ENCODE results near the gene MPDU1. TPM values are rescaled to one million over a fixed set of nuclear protein-coding genes. Genes with fewer than 3 reads are reported as not detected.

The MPDU1 gene
- total RNA-seq, 1 experiment from 2014 or later: 73.1 TPM

GRCh38 chr17:7610641-7611040, 27.0 kb downstream of the MPDU1 start:
- peaks cover 9% of the 10 kb centered on the region; the same call in 1 of the 2 replicates for H3K79me2 ChIP-seq (ENCODE audit: insufficient read depth, low read length)
- no CpG with 5 or more reads among the region's 2 CpGs for WGBS (ENCODE audit: extremely low coverage, insufficient read length, low lambda C conversion rate)
- no peak overlapping the region for H2BK5ac ChIP-seq (ENCODE audit: insufficient read length, low read length)
- H3K4me2 ChIP-seq (ENCODE audit: insufficient read depth, insufficient read length, low read length): no peak overlapping the region
- H3K79me1 ChIP-seq (ENCODE audit: insufficient read depth, low read depth, low read length, poor library complexity, severe bottlenecking): no peaks in the 10 kb centered on the region
- no peak overlapping the region for H2BK120ac ChIP-seq (ENCODE audit: low read depth, low read length, poor library complexity, severe bottlenecking)
- Mint-ChIP-seq H3K4me1 (peaks cover 23 to 24% of the 10 kb centered on the region in 2 experiments), H3K9me3 (no peaks in the 10 kb centered on the region), H3K36me3 (ENCODE audit: insufficient read depth in 1 of 3, low read depth in 3 of 3) (peaks cover 15 to 29% (median 19%) of the 10 kb centered on the region in 3 experiments; a peak in 6 of 7 replicates), H3K4me3 (no peak overlapping the region), H3K27me3 (ENCODE audit: low read depth) (no peaks in the 10 kb centered on the region), H3K27ac (no peak overlapping the region)
- no peak overlapping the region for H3K23ac ChIP-seq (ENCODE audit: insufficient read length, low read depth, low read length)
- H2BK15ac ChIP-seq (ENCODE audit: low read depth, low read length): no peak overlapping the region
- no peak for DNase-seq
- no peak overlapping the region for H3T11ph ChIP-seq (ENCODE audit: low read length)
- no peak overlapping the region for H3K27ac ChIP-seq (ENCODE audit: insufficient read length, low read depth, low read length)
- H4K5ac ChIP-seq (ENCODE audit: insufficient read length, low read depth, low read length): no peak overlapping the region
- H2BK20ac ChIP-seq (ENCODE audit: low read depth, low read length, poor library complexity, severe bottlenecking): no peak overlapping the region
- H4K91ac ChIP-seq (ENCODE audit: insufficient read length, low read depth, low read length): no peak overlapping the region
- TF ChIP-seq CTCF (conservative IDR thresholded peaks at IDR 0.05): no peak
- H2AK5ac ChIP-seq (ENCODE audit: insufficient read length, low read length): no peak overlapping the region
- H3K4me1 ChIP-seq (ENCODE audit: insufficient read depth, low read length): peaks cover 5% of the 10 kb centered on the region
- H2BK12ac ChIP-seq (ENCODE audit: insufficient read length, low read depth, low read length): no peak overlapping the region
- H3K14ac ChIP-seq (ENCODE audit: insufficient read depth, low read length): no peak overlapping the region
- H4K20me1 ChIP-seq (ENCODE audit: control insufficient read depth, insufficient read depth, insufficient read length): no peaks in the 10 kb centered on the region
- H3K23me2 ChIP-seq (ENCODE audit: insufficient read length, low read depth, low read length, poor library complexity, severe bottlenecking): peaks cover 7% of the 10 kb centered on the region
- H3K56ac ChIP-seq (ENCODE audit: insufficient read length, low read depth, low read length): no peak overlapping the region
- H3K9me3 ChIP-seq (ENCODE audit: control insufficient read depth, low read depth, low read length): no peaks in the 10 kb centered on the region
- H3K9ac ChIP-seq (ENCODE audit: extremely low read depth, insufficient read length, low read length): no peak overlapping the region
- H3K18ac ChIP-seq (ENCODE audit: insufficient read length, low read depth, low read length): no peak overlapping the region
- no peak overlapping the region for H2AFZ ChIP-seq (ENCODE audit: low read length)
- no peak overlapping the region for H4K8ac ChIP-seq (replicated peaks; ENCODE audit: insufficient read length, low read depth, low read length)
- no peaks in the 10 kb centered on the region for H3K27me3 ChIP-seq (ENCODE audit: insufficient read depth, low read length)
- no peak overlapping the region for H3K4ac ChIP-seq (ENCODE audit: low read depth, low read length)
